ENCODE data around the gene TCTN1. TPM values are rescaled to one million over a fixed set of nuclear protein-coding genes. Genes with fewer than 3 reads are reported as not detected.
A peak's percentile ranks its signal among the peaks of the same experiment; 100 is the strongest.

Gene TCTN1
- total and polyA plus RNA-seq, 2 of the 13 experiments (the other 11 are each of a cell fraction or from before 2014, with no cell fraction given), result 13.6 to 16.0 TPM

DNA sequence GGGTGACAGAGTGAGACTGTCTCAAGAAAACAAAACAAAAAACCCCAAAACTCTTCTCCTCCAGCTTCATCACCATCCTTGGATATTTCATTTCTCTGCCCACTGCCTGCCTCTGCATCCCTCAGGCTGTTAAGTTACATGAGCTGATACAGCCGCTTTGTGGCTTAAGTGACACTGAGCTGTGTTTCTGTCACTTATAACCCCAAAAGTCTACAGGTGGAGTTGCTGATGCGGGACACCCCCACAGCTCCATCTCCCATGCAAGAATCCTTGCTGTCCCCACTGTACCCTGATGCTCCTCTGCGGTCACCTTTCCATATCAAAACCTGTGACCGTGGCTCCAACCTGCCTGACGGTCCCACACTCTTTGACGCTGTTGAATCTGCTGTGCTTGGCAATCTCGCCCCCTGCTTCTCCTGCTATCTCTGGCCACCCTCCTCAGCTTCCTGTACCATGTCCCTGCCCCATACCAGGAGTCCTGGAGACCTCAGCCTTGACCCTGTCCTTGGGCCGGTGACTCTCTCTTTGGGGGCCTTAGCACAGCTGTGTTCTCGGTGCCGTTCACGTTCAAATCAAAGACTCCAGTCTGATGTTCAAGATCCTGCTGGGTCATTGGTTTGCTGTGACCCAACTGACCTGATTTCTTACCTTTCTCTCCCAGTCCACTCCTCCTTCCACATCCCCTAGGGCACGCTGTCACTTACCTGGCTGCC, 54.7 kb downstream of the TCTN1 start (continued):
- TF ChIP-seq XBP1 (CRISPR knock-in tag; IDR thresholded peaks at IDR 0.05), result no peak
- no peak for TF ChIP-seq HDAC6 (IDR thresholded peaks at IDR 0.05; ENCODE audit: low read depth, low read length)
- no peak for TF ChIP-seq HMG20B (CRISPR knock-in tag; conservative IDR thresholded peaks at IDR 0.05)
- no peak for TF ChIP-seq CBX5 (CRISPR knock-in tag; IDR thresholded peaks at IDR 0.05; ENCODE audit: borderline replicate concordance)
- TF ChIP-seq HHEX (CRISPR knock-in tag; IDR thresholded peaks at IDR 0.05), result no peak
- TF ChIP-seq, protein P1, sequence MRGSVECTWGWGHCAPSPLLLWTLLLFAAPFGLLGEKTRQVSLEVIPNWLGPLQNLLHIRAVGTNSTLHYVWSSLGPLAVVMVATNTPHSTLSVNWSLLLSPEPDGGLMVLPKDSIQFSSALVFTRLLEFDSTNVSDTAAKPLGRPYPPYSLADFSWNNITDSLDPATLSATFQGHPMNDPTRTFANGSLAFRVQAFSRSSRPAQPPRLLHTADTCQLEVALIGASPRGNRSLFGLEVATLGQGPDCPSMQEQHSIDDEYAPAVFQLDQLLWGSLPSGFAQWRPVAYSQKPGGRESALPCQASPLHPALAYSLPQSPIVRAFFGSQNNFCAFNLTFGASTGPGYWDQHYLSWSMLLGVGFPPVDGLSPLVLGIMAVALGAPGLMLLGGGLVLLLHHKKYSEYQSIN (CRISPR knock-in tag; IDR thresholded peaks at IDR 0.05; ENCODE audit: borderline replicate concordance), result no peak
- TF ChIP-seq PCBP2 (optimal IDR thresholded peaks at IDR 0.05; ENCODE audit: low read depth, low read length, poor library complexity, severe bottlenecking), result no peak
- no peak for TF ChIP-seq FIP1L1 (IDR thresholded peaks at IDR 0.05; ENCODE audit: borderline replicate concordance, insufficient read depth, low read depth, low read length)
- no peak for TF ChIP-seq ZNF562 (CRISPR knock-in tag; IDR thresholded peaks at IDR 0.05; ENCODE audit: borderline replicate concordance)
- TF ChIP-seq, protein P2, sequence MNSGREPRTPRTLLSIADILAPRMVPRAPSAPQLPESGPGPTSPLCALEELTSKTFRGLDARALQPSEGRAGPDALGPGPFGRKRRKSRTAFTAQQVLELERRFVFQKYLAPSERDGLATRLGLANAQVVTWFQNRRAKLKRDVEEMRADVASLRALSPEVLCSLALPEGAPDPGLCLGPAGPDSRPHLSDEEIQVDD (CRISPR knock-in tag; IDR thresholded peaks at IDR 0.05; ENCODE audit: borderline replicate concordance), result no peak
- TF ChIP-seq KLF15 (CRISPR knock-in tag; IDR thresholded peaks at IDR 0.05; ENCODE audit: borderline replicate concordance), result no peak
- TF ChIP-seq ZNF572 (CRISPR knock-in tag; IDR thresholded peaks at IDR 0.05), result no peak

DNA sequence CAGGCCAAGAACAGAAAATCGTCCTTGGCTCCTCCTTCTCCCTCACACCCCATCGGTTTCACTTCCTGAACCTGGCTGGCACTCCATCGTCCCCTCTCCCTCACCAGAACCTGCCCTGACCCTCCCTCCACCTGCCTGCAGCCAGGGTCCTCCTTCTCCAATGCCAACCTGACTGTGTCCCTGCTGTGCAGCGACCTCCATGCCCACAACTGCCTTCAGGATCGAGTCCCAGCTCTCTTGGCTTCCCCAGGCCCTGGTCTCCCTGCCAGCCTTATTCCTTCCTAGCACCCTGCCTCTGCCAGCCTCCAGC, 55.2 kb downstream of the TCTN1 start:
- no peak for DNase-seq (ENCODE audit: low spot score)
- in situ Hi-C loops (cut with HindIII; ENCODE audit: extremely low pct_ligation_motif_present, low pct_unique_long_range_greater_than_20kb), result no loop called here
- WGBS (ENCODE audit: low lambda C conversion rate), result 4% methylated on average over 5 of the region's 5 CpGs
- H4K20me1 ChIP-seq (ENCODE audit: insufficient read depth, low read length), result no peaks in the 10 kb centered on the region
- POLR2A ChIA-PET, result no interaction called here
- ATAC-seq, result peak; percentile 25; the same call in 2 of the 3 replicates
- H3K36me3 ChIP-seq (replicated peaks in 1 of 2; ENCODE audit: control insufficient read depth in 1 of 2, insufficient read depth in 2 of 2, low read length in 2 of 2), result no peaks in the 10 kb centered on the region
- no TSS peak for BruUV-seq (replicated peaks)
- no peak overlapping the region for H2AFZ ChIP-seq (ENCODE audit: low read length)
- CTCF ChIA-PET (ENCODE audit: low intra/inter-chr PET ratio, low total read pairs), result no interaction called here
- FAIRE-seq, result no peak
- H3K27ac ChIP-seq (ENCODE audit: extremely low read length, insufficient read depth, low read length), result no peak overlapping the region
- no peaks in the 10 kb centered on the region for H3K9me3 ChIP-seq (ENCODE audit: low read length)
- no peak overlapping the region for H3K4me3 ChIP-seq (replicated peaks in 1 of 3; ENCODE audit: insufficient read depth in 1 of 3, low read depth in 2 of 3, low read length in 3 of 3)
- no peak for TF ChIP-seq ZNF205 (CRISPR knock-in tag; IDR thresholded peaks at IDR 0.05)
- TF ChIP-seq U2AF1 (optimal IDR thresholded peaks at IDR 0.05; ENCODE audit: low read depth, low read length), result no peak
- H3K4me2 ChIP-seq (ENCODE audit: low read depth, low read length), result no peak overlapping the region; the same call in 1 of the 2 replicates
- peaks cover 12% of the 10 kb centered on the region for H3K4me1 ChIP-seq (ENCODE audit: insufficient read depth, low read length)
- intact Hi-C loops (cut with micrococcal nuclease; ENCODE audit: unreplicated experiment), result no loop called here
- no peak overlapping the region for H3K9ac ChIP-seq (ENCODE audit: insufficient read depth, low read depth, low read length)
- peaks cover 0 to 1% of the 10 kb centered on the region in 2 experiments; a peak in 1 of 5 replicates for H3K27me3 ChIP-seq (ENCODE audit: control insufficient read depth in 1 of 2, insufficient read depth in 2 of 2, low read length in 2 of 2)
- H3K79me2 ChIP-seq (ENCODE audit: insufficient read depth, low read length), result no peaks in the 10 kb centered on the region
